ENCODE results near the gene DNAH8. TPM values are rescaled to one million over a fixed set of nuclear protein-coding genes. Genes with fewer than 3 reads are reported as not detected.

The DNAH8 gene
- total RNA-seq, 4 donors from 2014 or later, result not detected

DNA sequence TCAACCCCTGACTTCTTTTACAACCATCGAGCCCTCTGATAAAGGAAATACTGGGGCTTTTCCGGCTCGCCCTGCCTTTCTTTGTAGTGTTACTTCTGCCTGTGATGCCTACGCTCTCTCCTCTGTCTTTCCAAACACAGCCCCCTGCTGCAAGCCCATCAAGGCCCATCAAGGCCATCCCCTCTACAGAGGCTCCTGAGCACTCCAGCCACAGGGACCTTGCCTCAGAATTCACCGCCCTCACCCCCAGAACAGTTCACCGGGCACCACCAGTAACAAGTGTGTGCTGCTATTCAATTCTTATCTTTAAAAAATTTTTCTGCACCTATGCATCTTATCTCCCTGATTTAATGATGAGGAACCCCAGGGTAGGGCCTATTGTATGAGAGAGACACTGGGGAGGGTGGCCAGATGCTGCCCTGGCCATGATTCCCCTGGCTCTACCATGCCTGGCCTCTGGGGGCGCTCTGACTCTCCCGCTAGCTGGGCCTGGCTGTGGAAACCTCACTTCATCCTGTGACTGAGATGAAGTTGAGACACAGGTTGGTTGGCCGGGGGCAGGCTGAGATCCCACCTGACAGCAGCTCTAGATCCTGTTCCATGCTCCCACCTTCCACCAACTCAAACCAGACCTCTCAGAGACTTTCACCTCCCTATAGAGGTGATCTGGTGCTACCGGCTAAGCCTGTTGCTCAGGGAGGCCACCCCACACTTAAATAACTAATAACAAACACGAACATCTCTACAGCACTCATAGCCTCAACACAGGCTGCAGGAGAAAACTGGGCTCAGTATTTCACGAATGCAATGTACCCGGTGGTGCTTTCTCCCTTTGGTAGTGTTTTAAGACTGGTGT lies 314.3 kb downstream of the DNAH8 start:
- ATAC-seq (ENCODE audit: low FRiP score), result no peak
- TF ChIP-seq, protein P1, sequence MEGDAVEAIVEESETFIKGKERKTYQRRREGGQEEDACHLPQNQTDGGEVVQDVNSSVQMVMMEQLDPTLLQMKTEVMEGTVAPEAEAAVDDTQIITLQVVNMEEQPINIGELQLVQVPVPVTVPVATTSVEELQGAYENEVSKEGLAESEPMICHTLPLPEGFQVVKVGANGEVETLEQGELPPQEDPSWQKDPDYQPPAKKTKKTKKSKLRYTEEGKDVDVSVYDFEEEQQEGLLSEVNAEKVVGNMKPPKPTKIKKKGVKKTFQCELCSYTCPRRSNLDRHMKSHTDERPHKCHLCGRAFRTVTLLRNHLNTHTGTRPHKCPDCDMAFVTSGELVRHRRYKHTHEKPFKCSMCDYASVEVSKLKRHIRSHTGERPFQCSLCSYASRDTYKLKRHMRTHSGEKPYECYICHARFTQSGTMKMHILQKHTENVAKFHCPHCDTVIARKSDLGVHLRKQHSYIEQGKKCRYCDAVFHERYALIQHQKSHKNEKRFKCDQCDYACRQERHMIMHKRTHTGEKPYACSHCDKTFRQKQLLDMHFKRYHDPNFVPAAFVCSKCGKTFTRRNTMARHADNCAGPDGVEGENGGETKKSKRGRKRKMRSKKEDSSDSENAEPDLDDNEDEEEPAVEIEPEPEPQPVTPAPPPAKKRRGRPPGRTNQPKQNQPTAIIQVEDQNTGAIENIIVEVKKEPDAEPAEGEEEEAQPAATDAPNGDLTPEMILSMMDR (IDR thresholded peaks at IDR 0.05), result no peak
- no peak for DNase-seq (ENCODE audit: low spot score)

DNA sequence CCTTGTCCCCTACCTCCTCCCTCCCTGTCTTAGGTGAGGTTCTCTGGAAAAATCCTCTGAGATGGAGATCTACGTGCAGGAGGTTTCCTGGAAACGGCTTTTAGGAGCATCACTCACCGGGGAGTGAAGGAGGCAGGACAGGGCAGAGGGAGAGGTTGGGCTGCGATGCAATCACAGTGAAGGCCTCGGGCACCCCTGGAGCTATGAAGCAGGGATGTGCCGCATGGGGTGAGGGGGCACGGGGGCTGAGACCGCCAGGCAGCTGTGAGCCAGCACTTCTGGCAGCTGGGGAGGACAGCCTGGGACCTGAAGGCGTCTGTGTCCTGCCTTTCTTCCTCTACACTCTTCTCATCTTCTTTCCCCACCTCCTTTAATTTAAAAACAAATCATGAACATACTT lies 320.6 kb downstream of the DNAH8 start:
- DNase-seq (ENCODE audit: low spot score), result no peak
- ATAC-seq (ENCODE audit: low FRiP score), result no peak
- TF ChIP-seq, protein P1 (IDR thresholded peaks at IDR 0.05), result no peak

DNA sequence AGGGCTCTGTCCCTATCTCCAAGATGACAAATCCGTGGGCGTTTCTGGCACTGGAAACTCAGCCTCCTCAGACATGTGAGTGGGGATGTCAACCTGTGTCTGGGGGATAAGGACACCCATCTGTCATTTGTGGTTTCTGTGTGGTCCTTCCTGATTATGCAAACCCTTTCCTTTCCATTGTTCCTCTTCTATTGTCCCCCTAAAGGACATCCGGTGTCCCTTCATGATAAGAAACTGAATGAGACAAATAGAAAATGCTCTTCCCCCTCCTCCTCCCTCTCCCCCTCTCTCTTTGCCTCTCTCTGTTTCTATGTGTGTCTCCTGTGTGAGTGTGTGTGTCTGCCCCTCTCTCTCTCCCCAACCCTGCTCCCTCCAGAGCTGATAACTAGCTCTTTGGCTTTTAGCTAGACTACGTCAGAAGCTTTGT lies 322.0 kb downstream of the DNAH8 start:
- TF ChIP-seq, protein P1 (IDR thresholded peaks at IDR 0.05), result no peak
- no peak for DNase-seq (ENCODE audit: low spot score)
- ATAC-seq (ENCODE audit: low FRiP score), result no peak

GRCh38 chr6:39037707-39038106 lies 322.6 kb downstream of the DNAH8 start:
- TF ChIP-seq, protein P1 (IDR thresholded peaks at IDR 0.05), result no peak

DNA sequence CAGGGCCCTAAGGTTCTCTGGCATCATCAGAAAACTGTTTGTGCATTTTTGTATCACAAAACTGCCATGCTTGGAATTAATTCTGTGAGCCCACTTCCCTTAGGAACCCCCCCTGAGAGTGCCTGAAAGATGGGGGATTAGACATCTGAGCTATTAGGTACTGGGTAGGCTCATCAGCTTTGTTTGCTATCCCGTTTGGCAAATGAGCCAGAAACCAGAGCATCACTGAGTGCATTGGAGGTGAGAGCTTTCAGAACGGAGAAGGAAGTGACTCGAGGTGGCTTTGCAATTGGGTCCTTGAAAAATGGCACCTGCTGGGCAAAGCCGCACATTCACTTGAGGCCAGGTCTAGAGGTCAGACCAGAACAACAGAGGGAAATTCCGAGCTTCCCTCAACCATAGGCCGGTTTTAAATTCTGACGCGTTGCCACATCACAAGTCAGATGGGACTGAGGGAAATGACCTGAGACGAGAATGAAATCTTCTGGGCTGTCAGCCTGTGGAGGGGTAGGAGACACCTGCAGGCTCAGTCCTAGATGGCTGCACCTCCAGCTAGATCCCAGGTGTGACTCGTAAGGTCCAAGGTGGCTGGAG lies 325.1 kb downstream of the DNAH8 start:
- TF ChIP-seq, protein P1 (IDR thresholded peaks at IDR 0.05), result no peak
- DNase-seq (ENCODE audit: low spot score) (no peak), ATAC-seq (ENCODE audit: low FRiP score) (no peak)

More at GRCh38 chr6:39037707-39038106, 322.6 kb downstream of the DNAH8 start:
- DNase-seq (ENCODE audit: low spot score), result no peak
- no peak for ATAC-seq (ENCODE audit: low FRiP score)

- TF ChIP-seq, protein P1 (IDR thresholded peaks at IDR 0.05), result no peak
- DNase-seq (ENCODE audit: low spot score), result no peak
- ATAC-seq (ENCODE audit: low FRiP score), result no peak
Measured at GRCh38 chr6:39041072-39041471, 326.0 kb downstream of the DNAH8 start.

Measured in omental fat pad (tissue), 4 donors.